ENCODE measurements around the gene NACC1. TPM values are rescaled to one million over a fixed set of nuclear protein-coding genes. Genes with fewer than 3 reads are reported as not detected.
A peak's percentile ranks its signal among the peaks of the same experiment; 100 is the strongest.

Gene NACC1
- total RNA-seq, 2 donors from 2014 or later = 23.1 to 26.4 TPM

DNA sequence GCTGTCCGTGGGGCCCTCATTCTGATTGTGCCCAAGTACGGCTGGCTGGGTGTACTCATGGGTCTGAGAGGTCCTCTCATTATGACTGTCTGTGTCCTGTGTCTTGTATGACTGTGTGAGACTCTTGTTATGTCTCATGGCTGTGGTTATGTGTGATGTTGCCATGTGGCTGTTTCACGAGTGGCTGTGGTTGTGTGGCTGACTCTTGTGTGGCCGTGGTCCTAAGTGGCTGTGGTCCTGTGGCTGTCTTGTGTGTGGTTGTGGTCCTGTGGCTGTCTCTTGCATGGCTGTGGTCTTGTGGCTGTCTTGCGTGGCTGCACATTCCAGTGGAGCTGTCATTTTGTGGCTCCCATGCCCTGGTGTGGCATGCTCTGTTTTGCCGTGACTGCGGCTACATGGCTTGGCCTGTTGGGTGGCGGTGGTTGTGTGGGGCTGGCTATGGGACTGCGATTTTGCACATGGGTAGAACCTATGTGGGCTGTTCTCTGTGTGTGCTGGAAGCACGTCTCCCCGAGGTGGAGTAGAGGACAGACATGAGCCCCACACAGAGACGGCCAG is 18.0 kb upstream of the NACC1 start:
- H3K27me3 Mint-ChIP-seq = peaks cover 7% of the 10 kb centered on the region

DNA sequence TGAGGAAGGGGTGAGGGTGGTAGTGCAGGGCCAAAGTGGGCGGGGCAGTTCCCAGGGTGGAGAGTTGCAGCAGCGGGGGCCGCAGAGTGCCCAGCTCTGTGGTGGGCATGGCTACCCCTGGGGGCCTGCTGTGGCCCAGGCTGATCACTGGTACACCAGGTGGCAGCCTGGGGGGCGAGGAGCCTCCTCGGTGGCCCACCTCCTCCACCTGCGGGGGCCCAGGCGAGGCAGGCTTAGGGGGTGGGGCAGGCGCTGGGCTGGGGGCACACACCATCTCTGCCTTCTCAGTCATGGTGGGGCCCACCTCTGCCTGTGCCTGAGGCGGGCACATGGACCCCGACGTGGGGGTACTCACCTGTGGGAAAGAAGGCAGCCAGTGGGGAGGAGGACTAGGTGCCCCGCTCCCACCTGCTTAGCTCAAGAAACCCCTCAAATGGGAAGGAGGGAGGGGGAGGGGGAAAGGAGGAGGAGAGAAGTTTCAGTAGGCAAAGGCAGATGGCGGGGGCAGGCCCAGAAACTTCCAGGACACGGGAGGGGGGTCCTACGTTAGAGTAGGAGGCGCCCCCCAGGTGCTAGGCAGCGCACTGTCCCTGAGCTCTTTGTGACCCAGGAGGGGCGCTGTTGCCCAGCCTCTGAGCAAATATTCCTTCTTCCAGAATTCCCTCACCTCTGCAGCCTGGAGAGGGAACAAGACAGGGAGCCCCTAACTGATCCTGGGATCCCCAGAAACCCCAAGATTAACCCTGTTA is 17.0 kb upstream of the NACC1 start:
- H3K4me3 Mint-ChIP-seq = peak overlapping the region; percentile 86
- H3K27me3 Mint-ChIP-seq = peaks cover 4% of the 10 kb centered on the region
- ATAC-seq (no peak), DNase-seq (no peak)
- H3K27ac Mint-ChIP-seq = peak overlapping the region; percentile 88
- H3K9me3 ChIP-seq (ENCODE audit: control insufficient read depth, low read length, poor library complexity, severe bottlenecking) = no peaks in the 10 kb centered on the region
- peaks cover 36% of the 10 kb centered on the region for H3K4me1 Mint-ChIP-seq
- H3K36me3 Mint-ChIP-seq (ENCODE audit: low read depth) = peaks cover 2% of the 10 kb centered on the region

More for the DNA sequence above, 18.0 kb upstream of the NACC1 start:
- ATAC-seq (peak; percentile 27), DNase-seq (no peak)
- Mint-ChIP-seq H3K4me3 (peak overlapping the region; percentile 86), H3K4me1 (peaks cover 41% of the 10 kb centered on the region), H3K36me3 (ENCODE audit: low read depth) (peaks cover 2% of the 10 kb centered on the region), H3K27ac (peak overlapping the region; percentile 88)
- H3K9me3 ChIP-seq (ENCODE audit: control insufficient read depth, low read length, poor library complexity, severe bottlenecking) = no peaks in the 10 kb centered on the region

DNA sequence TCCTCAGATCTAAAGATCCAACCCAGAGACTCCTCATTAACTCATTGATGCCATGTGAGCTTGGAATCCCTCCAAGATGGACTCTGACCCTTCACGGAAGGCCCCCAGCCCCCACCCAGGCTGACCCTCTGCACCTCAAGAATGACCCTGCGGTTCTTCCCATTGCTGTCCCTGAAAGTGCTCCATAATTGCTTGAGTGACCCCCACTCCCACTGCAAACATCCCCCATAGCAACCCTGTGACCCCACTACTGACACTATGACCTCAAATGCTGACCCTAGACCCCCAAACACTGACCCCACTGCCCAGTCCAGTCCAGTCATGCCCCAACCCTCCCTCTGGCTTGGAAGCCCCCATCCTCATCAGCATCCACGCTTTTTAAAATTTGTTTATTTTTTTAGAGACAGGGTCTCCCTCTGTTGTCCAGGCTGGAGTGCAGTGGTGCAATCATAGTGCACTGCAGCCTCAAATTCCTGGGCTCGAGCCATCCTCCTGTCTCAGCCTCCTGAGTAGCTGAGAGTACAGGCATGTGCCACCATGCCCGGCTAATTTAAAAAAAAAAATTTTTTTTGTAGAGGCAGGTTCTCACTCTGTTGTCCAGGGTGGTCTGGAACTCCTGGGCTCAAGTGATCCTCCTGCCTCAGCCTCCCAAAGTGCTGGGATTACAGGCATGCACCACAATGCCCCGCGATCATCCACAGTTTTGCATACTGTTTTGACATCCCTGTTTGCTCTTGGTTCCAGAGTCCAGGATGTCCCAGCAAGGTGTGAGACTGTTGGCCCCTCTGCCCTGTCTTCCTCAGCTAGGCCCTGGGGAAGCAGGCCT is 16.3 kb upstream of the NACC1 start:
- peaks cover 33% of the 10 kb centered on the region for H3K4me1 Mint-ChIP-seq

DNA sequence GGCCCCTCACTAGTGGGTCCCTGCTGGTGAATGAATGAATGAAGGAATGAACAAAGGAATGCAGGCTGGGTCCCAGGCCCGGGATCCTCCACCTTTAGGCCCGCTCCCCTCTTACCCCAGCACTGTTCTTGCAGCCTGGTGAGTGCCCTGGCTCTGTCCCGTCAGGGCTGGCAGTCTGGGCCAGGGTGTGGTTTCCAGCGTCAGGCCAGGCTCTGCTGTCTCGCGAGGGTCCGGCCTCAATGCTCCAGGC is 15.7 kb upstream of the NACC1 start:
- DNase-seq = no peak
- peak overlapping the region; percentile 86 for H3K4me3 Mint-ChIP-seq
- no peaks in the 10 kb centered on the region for H3K9me3 ChIP-seq (ENCODE audit: control insufficient read depth, low read length, poor library complexity, severe bottlenecking)
- no peak for ATAC-seq
- no peaks in the 10 kb centered on the region for H3K36me3 Mint-ChIP-seq (ENCODE audit: low read depth)
- peak overlapping the region; percentile 78 for H3K27ac Mint-ChIP-seq
- no peaks in the 10 kb centered on the region for H3K27me3 Mint-ChIP-seq
- peaks cover 30% of the 10 kb centered on the region for H3K4me1 Mint-ChIP-seq

More for the DNA sequence above, 16.3 kb upstream of the NACC1 start:
- H3K9me3 ChIP-seq (ENCODE audit: control insufficient read depth, low read length, poor library complexity, severe bottlenecking) = no peaks in the 10 kb centered on the region
- ATAC-seq (no peak), DNase-seq (no peak)
- Mint-ChIP-seq H3K36me3 (ENCODE audit: low read depth) (no peaks in the 10 kb centered on the region), H3K4me3 (peak overlapping the region; percentile 86), H3K27me3 (no peaks in the 10 kb centered on the region), H3K27ac (peak overlapping the region; percentile 78)

- Mint-ChIP-seq H3K27me3 (no peaks in the 10 kb centered on the region), H3K4me3 (peak within 1 kb of the TSS; percentile 86), H3K36me3 (ENCODE audit: low read depth) (no peaks in the 10 kb centered on the region), H3K4me1 (peaks cover 29% of the 10 kb centered on the region), H3K27ac (peak within 1 kb of the TSS; percentile 78)
- DNase-seq = peak in 1 of 3 donors; percentile 36
- H3K9me3 ChIP-seq (ENCODE audit: control insufficient read depth, low read length, poor library complexity, severe bottlenecking) = no peaks in the 10 kb centered on the region
- ATAC-seq = peak; percentile 16
Observed at GRCh38 chr19:13102666-13103580, 15.1 kb upstream of the NACC1 start, which contains the start of gene LYL1. LYL1 (minus strand) TSS chr19:13102858; CDS start chr19:13101171, 1,687 bp downstream.

GRCh38 chr19:13103581-13104359 is 14.3 kb upstream of the NACC1 start:
- no peak for ATAC-seq
- Mint-ChIP-seq H3K4me1 (peaks cover 22% of the 10 kb centered on the region), H3K27me3 (no peaks in the 10 kb centered on the region), H3K36me3 (ENCODE audit: low read depth) (no peaks in the 10 kb centered on the region), H3K27ac (peak overlapping the region; percentile 60), H3K4me3 (peak overlapping the region; percentile 92)
- no peak for DNase-seq
- no peaks in the 10 kb centered on the region for H3K9me3 ChIP-seq (ENCODE audit: control insufficient read depth, low read length, poor library complexity, severe bottlenecking)

- H3K4me3 Mint-ChIP-seq = peak overlapping the region; percentile 92
- DNase-seq (peak; percentile 48 to 62 (median 60)), ATAC-seq (peak; percentile 64)
- H3K36me3 Mint-ChIP-seq (ENCODE audit: low read depth) = no peaks in the 10 kb centered on the region
- no peaks in the 10 kb centered on the region for H3K9me3 ChIP-seq (ENCODE audit: control insufficient read depth, low read length, poor library complexity, severe bottlenecking)
- H3K4me1 Mint-ChIP-seq = peaks cover 22% of the 10 kb centered on the region
- no peaks in the 10 kb centered on the region for H3K27me3 Mint-ChIP-seq
- H3K27ac Mint-ChIP-seq = peak overlapping the region; percentile 60
Observed at GRCh38 chr19:13104360-13104847, 13.7 kb upstream of the NACC1 start.

DNA sequence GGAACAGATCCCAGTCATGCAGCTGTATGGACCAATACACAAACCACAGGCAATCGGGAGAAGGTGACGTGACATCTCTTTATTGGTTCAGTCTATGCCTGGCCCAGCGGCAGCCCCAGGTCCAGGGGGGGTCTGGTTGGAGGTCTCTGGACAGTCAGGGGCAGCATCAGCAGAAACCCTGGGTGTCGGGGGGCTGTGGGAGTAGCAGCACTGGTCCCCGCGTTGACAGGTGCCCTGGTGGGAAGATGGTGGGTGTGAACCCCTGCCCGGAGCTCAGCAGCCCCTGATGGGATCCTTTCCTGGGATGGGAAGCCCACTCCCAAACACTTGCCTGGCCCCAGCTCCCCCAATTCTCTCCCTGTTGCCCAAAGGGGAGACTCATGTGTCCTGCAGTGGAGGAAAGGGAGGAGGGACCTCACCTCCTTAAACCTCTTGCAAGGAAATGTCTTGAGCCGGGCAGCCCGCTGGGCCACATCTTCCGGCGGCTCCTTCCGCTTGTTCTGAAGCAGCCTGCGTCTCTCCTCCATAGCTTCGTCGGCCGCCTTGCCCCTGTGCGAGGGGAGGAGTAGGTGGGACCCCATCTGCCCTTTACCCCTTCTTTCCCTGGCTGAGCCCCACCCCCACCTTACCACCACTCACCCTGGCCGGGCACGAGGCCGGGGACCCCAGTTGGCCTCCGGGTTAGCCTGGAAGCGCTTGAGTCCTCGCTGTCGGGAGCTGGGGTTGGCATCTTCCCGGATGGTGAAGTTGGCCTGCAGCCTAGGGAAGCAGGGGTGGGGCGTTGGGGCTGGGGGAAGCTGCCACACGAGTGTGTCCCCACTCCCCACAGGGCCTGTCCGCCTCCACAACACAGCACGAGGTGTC is 13.0 kb upstream of the NACC1 start:
- no peaks in the 10 kb centered on the region for H3K27me3 Mint-ChIP-seq
- H3K27ac Mint-ChIP-seq = peak overlapping the region; percentile 60
- no peaks in the 10 kb centered on the region for H3K36me3 Mint-ChIP-seq (ENCODE audit: low read depth)
- no peaks in the 10 kb centered on the region for H3K9me3 ChIP-seq (ENCODE audit: control insufficient read depth, low read length, poor library complexity, severe bottlenecking)
- peaks cover 19% of the 10 kb centered on the region for H3K4me1 Mint-ChIP-seq
- peak overlapping the region; percentile 92 for H3K4me3 Mint-ChIP-seq
- DNase-seq (no peak), ATAC-seq (peak; percentile 49)

- Mint-ChIP-seq H3K27ac (no peak overlapping the region), H3K36me3 (ENCODE audit: low read depth) (no peaks in the 10 kb centered on the region), H3K27me3 (no peaks in the 10 kb centered on the region), H3K4me3 (no peak overlapping the region), H3K4me1 (peaks cover 3% of the 10 kb centered on the region)
- DNase-seq (no peak), ATAC-seq (no peak)
- no peaks in the 10 kb centered on the region for H3K9me3 ChIP-seq (ENCODE audit: control insufficient read depth, low read length, poor library complexity, severe bottlenecking)
Observed at GRCh38 chr19:13109361-13110098, 8.5 kb upstream of the NACC1 start.

GRCh38 chr19:13110099-13110610 is 7.9 kb upstream of the NACC1 start:
- no peaks in the 10 kb centered on the region for H3K9me3 ChIP-seq (ENCODE audit: control insufficient read depth, low read length, poor library complexity, severe bottlenecking)
- no peak for DNase-seq
- H3K36me3 Mint-ChIP-seq (ENCODE audit: low read depth) = no peaks in the 10 kb centered on the region
- no peak for ATAC-seq
- H3K27me3 Mint-ChIP-seq = no peaks in the 10 kb centered on the region
- H3K4me1 Mint-ChIP-seq = no peaks in the 10 kb centered on the region
- H3K27ac Mint-ChIP-seq = no peak overlapping the region
- H3K4me3 Mint-ChIP-seq = no peak overlapping the region

- Mint-ChIP-seq H3K27ac (no peak overlapping the region), H3K4me3 (no peak overlapping the region), H3K36me3 (ENCODE audit: low read depth) (no peaks in the 10 kb centered on the region), H3K27me3 (no peaks in the 10 kb centered on the region), H3K4me1 (peaks cover 12% of the 10 kb centered on the region)
- ATAC-seq (no peak), DNase-seq (no peak)
- no peaks in the 10 kb centered on the region for H3K9me3 ChIP-seq (ENCODE audit: control insufficient read depth, low read length, poor library complexity, severe bottlenecking)
Observed at GRCh38 chr19:13112555-13112954, 5.5 kb upstream of the NACC1 start.

Measured in T-helper 17 cell (primary cell).